Cardiac fibroblast (primary cell): ENCODE results near the gene TXNDC16.
"Not testable (repeated sequence)": the region's sequence is repeated elsewhere in the genome, so short reads cannot be mapped to it uniquely, and the experiment has no call there.

ENCODE experiments used
- DNase-seq, 2 donors: peaks; one replicate each; pipeline versions ENCODE4 v3.0.0 to v3.0.0-alpha.2; 2010; ENCODE audit warnings: low read depth in 2 of 2
- H3K4me3 ChIP-seq, 2 donors: replicated peaks in 1 of 2; 1 replicate in 1 of 2; 2 replicates in 1 of 2; pipeline ENCODE4 v1.5.1; 2011; ENCODE audit warnings: low read depth in 2 of 2, low read length in 2 of 2, mild to moderate bottlenecking in 2 of 2, moderate library complexity in 1 of 2
- CTCF ChIP-seq: IDR thresholded peaks from one replicate; pipeline ENCODE4 v1.5.1; 2011; ENCODE audit warnings: low read depth, mild to moderate bottlenecking, low read length, inconsistent platforms

TXNDC16 gene

DNA sequence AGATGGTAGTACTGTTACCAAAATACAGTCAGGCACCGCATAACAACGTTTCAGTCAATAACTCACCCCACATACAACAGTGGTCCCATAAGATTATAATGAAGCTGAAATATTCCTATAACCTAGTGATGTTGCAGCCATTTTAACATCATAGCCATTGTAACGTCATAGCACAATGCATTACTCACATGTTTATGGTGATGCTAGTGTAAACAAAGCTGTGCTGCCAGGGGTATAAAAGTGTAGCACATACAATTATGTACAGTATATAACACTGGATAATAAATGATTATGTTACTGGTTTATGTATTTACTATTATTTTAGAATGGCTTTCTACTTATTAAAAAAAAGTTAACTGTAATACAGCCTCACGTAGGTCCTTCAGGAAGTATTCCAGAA, 37.3 kb upstream of the TXNDC16 start:
- TF ChIP-seq CTCF = no peak
- DNase-seq = no peak
- H3K4me3 ChIP-seq = no peak overlapping the region

DNA sequence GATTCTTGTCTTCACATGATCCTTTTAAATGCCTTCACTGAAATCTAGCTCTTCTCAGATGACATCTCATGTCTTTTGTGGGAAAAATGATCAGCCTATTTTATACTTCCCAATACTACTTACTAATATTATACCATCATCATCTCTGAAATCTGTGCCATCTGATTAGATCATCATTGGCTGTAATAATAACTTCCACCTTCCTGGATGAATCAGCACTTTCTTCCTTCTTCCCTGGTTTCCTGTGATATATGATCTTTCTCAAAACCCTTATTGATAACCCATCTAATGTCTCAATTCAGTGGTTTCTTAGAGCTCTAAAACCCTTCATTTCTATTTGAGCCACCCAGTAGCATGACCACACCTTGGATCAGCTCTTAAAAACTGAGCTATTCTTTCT, 31.2 kb upstream of the TXNDC16 start:
- no peak for TF ChIP-seq CTCF
- no peak overlapping the region for H3K4me3 ChIP-seq
- peak in 1 of 2 donors; percentile 18 for DNase-seq

DNA sequence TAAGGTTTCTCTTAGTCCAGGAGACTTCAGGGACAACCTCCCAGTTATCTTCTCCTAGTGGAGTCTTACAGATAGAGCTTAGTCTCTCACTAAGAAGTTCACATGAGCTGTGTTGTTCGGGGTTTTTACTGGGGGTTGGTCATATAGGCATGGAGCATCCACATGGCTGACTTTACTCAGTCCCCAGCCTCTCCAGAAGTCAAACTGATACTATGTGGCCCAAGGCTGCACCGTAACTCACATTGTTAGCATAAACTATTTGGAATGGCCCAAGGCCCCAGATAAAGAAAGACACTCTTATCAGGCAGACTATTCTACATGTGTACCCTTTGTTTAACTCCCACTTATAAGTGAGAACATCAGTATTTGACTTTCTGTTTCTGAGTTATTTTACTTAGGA, 23.6 kb upstream of the TXNDC16 start:
- no peak for DNase-seq
- no peak for TF ChIP-seq CTCF
- H3K4me3 ChIP-seq = no peak overlapping the region

- H3K4me3 ChIP-seq, DNase-seq: not testable (repeated sequence)
Observed at GRCh38 chr14:52568454-52568853, 16.1 kb upstream of the TXNDC16 start.

- DNase-seq = peak in 1 of 2 donors; percentile 55
- no peak overlapping the region for H3K4me3 ChIP-seq
- TF ChIP-seq CTCF = no peak
Observed at GRCh38 chr14:52563120-52563519, 10.8 kb upstream of the TXNDC16 start.

DNA sequence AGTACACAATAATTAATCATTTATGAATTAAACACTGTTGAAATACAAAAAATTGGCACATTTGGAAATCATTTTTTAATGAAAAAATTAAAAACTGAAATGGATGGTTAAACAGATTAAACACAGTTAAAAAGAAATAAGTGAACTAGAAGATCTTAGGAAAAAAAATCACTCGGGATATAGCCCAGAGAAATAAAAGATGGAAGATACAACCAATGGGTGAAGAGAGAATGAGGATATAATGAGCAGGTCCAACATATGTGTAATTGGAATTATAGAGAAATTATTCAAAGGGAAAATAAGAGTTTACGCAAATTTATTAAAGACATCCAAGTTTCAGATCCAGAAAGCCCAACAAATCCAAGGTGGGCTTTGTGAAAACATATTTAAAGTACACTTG, 6.4 kb upstream of the TXNDC16 start:
- DNase-seq = no peak
- H3K4me3 ChIP-seq = no peak overlapping the region
- no peak for TF ChIP-seq CTCF

- peak; percentile 10 for TF ChIP-seq CTCF
- DNase-seq = peak; percentile 89 to 92
- peak overlapping the region; percentile 71 to 79 for H3K4me3 ChIP-seq
Observed at GRCh38 chr14:52553671-52554575, 1.6 kb upstream of the TXNDC16 start.
